ENCODE data around the gene ROPN1B. TPM values are rescaled to one million over a fixed set of nuclear protein-coding genes. Genes with fewer than 3 reads are reported as not detected.
A peak's percentile ranks its signal among the peaks of the same experiment; 100 is the strongest.
"Not testable (repeated sequence)": the region's sequence is repeated elsewhere in the genome, so short reads cannot be mapped to it uniquely, and the experiment has no call there.

The ROPN1B gene
- total RNA-seq, 3 donors from 2014 or later = not detected

GRCh38 chr3:125968121-125968520 lies 857 bp upstream of the ROPN1B start:
- DNase-seq; H3K9me3 Mint-ChIP-seq; H3K36me3 Mint-ChIP-seq (ENCODE audit: insufficient read depth); H3K4me1 Mint-ChIP-seq (ENCODE audit: low read depth); ATAC-seq; H3K4me3 Mint-ChIP-seq: not testable (repeated sequence)
- H3K27me3 Mint-ChIP-seq (ENCODE audit: low read depth) = peaks cover 20% of the 10 kb centered on the region

GRCh38 chr3:125971997-125972944 lies 3.3 kb downstream of the ROPN1B start:
- Mint-ChIP-seq H3K27me3 (ENCODE audit: low read depth) (peaks cover 21% of the 10 kb centered on the region), H3K4me3 (peak overlapping the region; percentile 43)
- peak; percentile 65 to 67 for ATAC-seq
- not testable (repeated sequence) for H3K4me1 Mint-ChIP-seq (ENCODE audit: low read depth); DNase-seq; H3K9me3 Mint-ChIP-seq; H3K36me3 Mint-ChIP-seq (ENCODE audit: insufficient read depth)

GRCh38 chr3:125975245-125976002 lies 6.4 kb downstream of the ROPN1B start:
- not testable (repeated sequence) for H3K4me1 Mint-ChIP-seq (ENCODE audit: low read depth); H3K36me3 Mint-ChIP-seq (ENCODE audit: insufficient read depth); H3K4me3 Mint-ChIP-seq; DNase-seq; ATAC-seq; H3K9me3 Mint-ChIP-seq
- peaks cover 14% of the 10 kb centered on the region for H3K27me3 Mint-ChIP-seq (ENCODE audit: low read depth)

- H3K27me3 Mint-ChIP-seq (ENCODE audit: low read depth) = peaks cover 14% of the 10 kb centered on the region
- not testable (repeated sequence) for H3K4me3 Mint-ChIP-seq; ATAC-seq; DNase-seq; H3K4me1 Mint-ChIP-seq (ENCODE audit: low read depth); H3K36me3 Mint-ChIP-seq (ENCODE audit: insufficient read depth); H3K9me3 Mint-ChIP-seq
Observed at GRCh38 chr3:125976003-125976390, 7.0 kb downstream of the ROPN1B start.

- H3K4me1 Mint-ChIP-seq (ENCODE audit: low read depth); DNase-seq; H3K4me3 Mint-ChIP-seq; H3K27me3 Mint-ChIP-seq (ENCODE audit: low read depth); ATAC-seq; H3K36me3 Mint-ChIP-seq (ENCODE audit: insufficient read depth); H3K9me3 Mint-ChIP-seq: not testable (repeated sequence)
Observed at GRCh38 chr3:125977104-125977503, 8.1 kb downstream of the ROPN1B start.

GRCh38 chr3:125984951-125985350 lies 16.0 kb downstream of the ROPN1B start:
- not testable (repeated sequence) for H3K27me3 Mint-ChIP-seq (ENCODE audit: low read depth); H3K36me3 Mint-ChIP-seq (ENCODE audit: insufficient read depth); H3K4me3 Mint-ChIP-seq; DNase-seq; H3K4me1 Mint-ChIP-seq (ENCODE audit: low read depth); H3K9me3 Mint-ChIP-seq
- peak; percentile 27 to 46 for ATAC-seq

- peak; percentile 93 to 94 for ATAC-seq
- no peaks in the 10 kb centered on the region for H3K36me3 Mint-ChIP-seq (ENCODE audit: insufficient read depth)
- peak overlapping the region; percentile 94 for H3K4me3 Mint-ChIP-seq
- H3K4me1 Mint-ChIP-seq (ENCODE audit: low read depth) = peaks cover 9% of the 10 kb centered on the region
- no peaks in the 10 kb centered on the region for H3K9me3 Mint-ChIP-seq
- peak; percentile 45 for DNase-seq
- peaks cover 8% of the 10 kb centered on the region for H3K27me3 Mint-ChIP-seq (ENCODE audit: low read depth)
Observed at GRCh38 chr3:125990253-125990970, 21.4 kb downstream of the ROPN1B start.

- not testable (repeated sequence) for ATAC-seq; H3K36me3 Mint-ChIP-seq (ENCODE audit: insufficient read depth); H3K4me1 Mint-ChIP-seq (ENCODE audit: low read depth); H3K4me3 Mint-ChIP-seq; DNase-seq; H3K27me3 Mint-ChIP-seq (ENCODE audit: low read depth); H3K9me3 Mint-ChIP-seq
Observed at GRCh38 chr3:125996751-125997150, 27.8 kb downstream of the ROPN1B start.

GRCh38 chr3:126002189-126002588 lies 33.2 kb downstream of the ROPN1B start:
- ATAC-seq = no peak
- Mint-ChIP-seq H3K4me3 (no peak overlapping the region), H3K36me3 (ENCODE audit: insufficient read depth) (peaks cover 11% of the 10 kb centered on the region), H3K4me1 (ENCODE audit: low read depth) (no peaks in the 10 kb centered on the region), H3K9me3 (peaks cover 7% of the 10 kb centered on the region), H3K27me3 (ENCODE audit: low read depth) (no peaks in the 10 kb centered on the region)
- no peak for DNase-seq

- no peak overlapping the region for H3K4me3 Mint-ChIP-seq
- DNase-seq = no peak
- no peaks in the 10 kb centered on the region for H3K27me3 Mint-ChIP-seq (ENCODE audit: low read depth)
- H3K9me3 Mint-ChIP-seq = peaks cover 7% of the 10 kb centered on the region
- peaks cover 23% of the 10 kb centered on the region for H3K36me3 Mint-ChIP-seq (ENCODE audit: insufficient read depth)
- ATAC-seq = no peak
- H3K4me1 Mint-ChIP-seq (ENCODE audit: low read depth) = no peaks in the 10 kb centered on the region
Observed at GRCh38 chr3:126003447-126004190, 34.6 kb downstream of the ROPN1B start.

- no peaks in the 10 kb centered on the region for H3K4me1 Mint-ChIP-seq (ENCODE audit: low read depth)
- no peaks in the 10 kb centered on the region for H3K27me3 Mint-ChIP-seq (ENCODE audit: low read depth)
- H3K36me3 Mint-ChIP-seq (ENCODE audit: insufficient read depth) = peaks cover 28% of the 10 kb centered on the region
- no peak for DNase-seq
- peaks cover 4% of the 10 kb centered on the region for H3K9me3 Mint-ChIP-seq
- H3K4me3 Mint-ChIP-seq = no peak overlapping the region
- ATAC-seq = no peak
Observed at GRCh38 chr3:126004217-126004616, 35.2 kb downstream of the ROPN1B start.

GRCh38 chr3:126004692-126005091 lies 35.7 kb downstream of the ROPN1B start:
- Mint-ChIP-seq H3K36me3 (ENCODE audit: insufficient read depth) (peaks cover 28% of the 10 kb centered on the region), H3K4me1 (ENCODE audit: low read depth) (no peaks in the 10 kb centered on the region), H3K9me3 (no peaks in the 10 kb centered on the region), H3K27me3 (ENCODE audit: low read depth) (no peaks in the 10 kb centered on the region), H3K4me3 (no peak overlapping the region)
- ATAC-seq (no peak), DNase-seq (no peak)

- ATAC-seq = no peak
- no peak overlapping the region for H3K4me3 Mint-ChIP-seq
- peaks cover 35% of the 10 kb centered on the region for H3K36me3 Mint-ChIP-seq (ENCODE audit: insufficient read depth)
- no peaks in the 10 kb centered on the region for H3K4me1 Mint-ChIP-seq (ENCODE audit: low read depth)
- H3K9me3 Mint-ChIP-seq = no peaks in the 10 kb centered on the region
- no peaks in the 10 kb centered on the region for H3K27me3 Mint-ChIP-seq (ENCODE audit: low read depth)
- DNase-seq = no peak
Observed at GRCh38 chr3:126005951-126006350, 37.0 kb downstream of the ROPN1B start.

- ATAC-seq = no peak
- Mint-ChIP-seq H3K9me3 (no peaks in the 10 kb centered on the region), H3K27me3 (ENCODE audit: low read depth) (no peaks in the 10 kb centered on the region), H3K4me3 (no peak overlapping the region), H3K36me3 (ENCODE audit: insufficient read depth) (peaks cover 53% of the 10 kb centered on the region), H3K4me1 (ENCODE audit: low read depth) (no peaks in the 10 kb centered on the region)
- DNase-seq = no peak
Observed at GRCh38 chr3:126008219-126008618, 39.2 kb downstream of the ROPN1B start.

Measured in activated T-cell treated with anti-CD3 and anti-CD28 coated beads, Interleukin-2, amount 50 U/mL, for 4 hours (primary cell).